Activated naive CD4-positive, alpha-beta T cell treated with anti-CD3 and anti-CD28 coated beads, Interleukin-2, amount 50 U/mL, for 24 hours (primary cell): ENCODE results near the gene HSP90AA1.

Experiments
- H3K27ac Mint-ChIP-seq: one replicate; pipeline ENCODE4 v1.8.0; 2021; ENCODE audit warnings: mild to moderate bottlenecking, mixed read lengths
- H3K27me3 Mint-ChIP-seq: one replicate; pipeline ENCODE4 v1.8.0; 2021; ENCODE audit warnings: mixed read lengths
- H3K36me3 Mint-ChIP-seq: one replicate; pipeline ENCODE4 v1.8.0; 2021; ENCODE audit warnings: mixed read lengths
- H3K4me1 Mint-ChIP-seq: one replicate; pipeline ENCODE4 v1.8.0; 2021; ENCODE audit warnings: mixed read lengths
- H3K4me3 Mint-ChIP-seq: one replicate; pipeline ENCODE4 v1.8.0; 2021; ENCODE audit warnings: mild to moderate bottlenecking, mixed read lengths
- H3K9me3 Mint-ChIP-seq: one replicate; pipeline ENCODE4 v1.8.0; 2021; ENCODE audit warnings: mixed read lengths

Gene HSP90AA1

DNA sequence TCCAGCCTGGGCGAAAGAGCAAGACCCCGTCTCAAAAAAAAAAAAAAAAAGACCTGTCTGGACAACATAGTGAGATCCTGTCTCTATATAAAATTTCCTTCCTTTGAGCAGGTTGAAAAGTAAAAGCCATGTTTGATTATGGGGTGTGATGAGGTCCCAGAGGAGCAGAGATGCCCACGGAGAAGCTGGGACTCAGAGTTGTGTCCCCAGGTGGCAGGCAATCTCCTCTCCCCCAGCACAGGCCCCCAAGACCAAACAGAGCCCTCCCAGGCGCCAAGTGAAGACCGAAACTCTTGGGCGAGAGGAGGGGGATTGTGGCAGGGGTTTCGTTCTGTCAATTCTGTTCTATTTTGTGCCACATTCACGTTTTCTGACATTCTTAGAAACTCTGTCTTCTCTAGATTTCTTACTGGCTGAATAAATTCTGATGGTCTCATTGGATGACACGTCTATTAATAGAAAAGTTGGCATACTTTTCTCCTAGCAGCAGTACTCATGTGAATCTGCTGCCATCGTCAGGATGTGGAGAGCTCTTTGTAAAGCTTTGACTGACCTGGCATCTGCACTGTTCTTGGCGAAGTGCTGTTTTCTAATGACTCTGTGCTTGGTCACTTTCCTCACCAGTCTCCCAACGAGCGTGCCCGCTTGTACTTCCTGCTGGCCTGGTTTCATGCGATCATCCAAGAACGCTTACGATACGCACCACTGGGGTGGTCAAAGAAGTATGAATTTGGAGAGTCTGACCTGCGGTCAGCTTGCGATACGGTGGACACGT lies 43.4 kb downstream of the HSP90AA1 start:
- H3K27me3 Mint-ChIP-seq = no peaks in the 10 kb centered on the region
- no peaks in the 10 kb centered on the region for H3K9me3 Mint-ChIP-seq
- no peak overlapping the region for H3K4me3 Mint-ChIP-seq
- H3K4me1 Mint-ChIP-seq = no peaks in the 10 kb centered on the region
- H3K36me3 Mint-ChIP-seq = peaks cover 6% of the 10 kb centered on the region
- no peak overlapping the region for H3K27ac Mint-ChIP-seq

DNA sequence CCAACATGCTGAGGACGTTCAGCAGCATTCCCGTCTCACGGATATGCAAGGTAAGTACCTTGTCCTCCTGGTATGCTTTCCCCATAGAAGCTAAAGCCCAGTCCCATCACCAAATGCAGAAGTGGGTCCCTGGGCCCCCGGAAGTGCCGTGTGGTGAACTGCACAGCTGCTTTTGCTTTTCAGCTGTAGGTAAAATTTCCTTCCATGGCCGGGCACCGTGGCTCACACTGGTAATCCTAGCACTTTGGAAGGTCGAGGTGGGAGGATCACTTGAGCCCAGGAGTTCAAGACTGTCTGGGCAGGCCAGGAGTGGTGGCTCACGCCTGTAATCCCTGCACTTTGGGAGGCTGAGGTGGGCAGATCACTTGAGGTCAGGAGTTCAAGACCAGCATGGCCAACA lies 44.1 kb downstream of the HSP90AA1 start:
- Mint-ChIP-seq H3K27ac (no peak overlapping the region), H3K4me3 (no peak overlapping the region), H3K36me3 (peaks cover 4% of the 10 kb centered on the region), H3K9me3 (no peaks in the 10 kb centered on the region), H3K4me1 (no peaks in the 10 kb centered on the region), H3K27me3 (no peaks in the 10 kb centered on the region)

- Mint-ChIP-seq H3K36me3 (peaks cover 1% of the 10 kb centered on the region), H3K9me3 (no peaks in the 10 kb centered on the region), H3K27ac (no peak overlapping the region), H3K4me1 (no peaks in the 10 kb centered on the region), H3K4me3 (no peak overlapping the region), H3K27me3 (no peaks in the 10 kb centered on the region)
These were observed 46.7 kb downstream of the HSP90AA1 start for GRCh38 chr14:102040153-102040552.

- Mint-ChIP-seq H3K27ac (no peak overlapping the region), H3K36me3 (peaks cover 5% of the 10 kb centered on the region), H3K9me3 (no peaks in the 10 kb centered on the region)
These were observed 47.7 kb downstream of the HSP90AA1 start for GRCh38 chr14:102039157-102039556.

GRCh38 chr14:102037686-102038085 lies 49.2 kb downstream of the HSP90AA1 start:
- Mint-ChIP-seq H3K27ac (no peak overlapping the region), H3K36me3 (peaks cover 14% of the 10 kb centered on the region)

More at GRCh38 chr14:102039157-102039556, 47.7 kb downstream of the HSP90AA1 start:
- Mint-ChIP-seq H3K4me1 (no peaks in the 10 kb centered on the region), H3K4me3 (no peak overlapping the region), H3K27me3 (no peaks in the 10 kb centered on the region)

GRCh38 chr14:102035914-102036313 lies 50.9 kb downstream of the HSP90AA1 start:
- H3K4me3 Mint-ChIP-seq = no peak overlapping the region
- peaks cover 14% of the 10 kb centered on the region for H3K36me3 Mint-ChIP-seq
- H3K9me3 Mint-ChIP-seq = no peaks in the 10 kb centered on the region
- no peaks in the 10 kb centered on the region for H3K27me3 Mint-ChIP-seq
- H3K27ac Mint-ChIP-seq = no peak overlapping the region
- H3K4me1 Mint-ChIP-seq = no peaks in the 10 kb centered on the region

More at GRCh38 chr14:102037686-102038085, 49.2 kb downstream of the HSP90AA1 start:
- Mint-ChIP-seq H3K4me1 (no peaks in the 10 kb centered on the region), H3K27me3 (no peaks in the 10 kb centered on the region), H3K4me3 (no peak overlapping the region), H3K9me3 (no peaks in the 10 kb centered on the region)

DNA sequence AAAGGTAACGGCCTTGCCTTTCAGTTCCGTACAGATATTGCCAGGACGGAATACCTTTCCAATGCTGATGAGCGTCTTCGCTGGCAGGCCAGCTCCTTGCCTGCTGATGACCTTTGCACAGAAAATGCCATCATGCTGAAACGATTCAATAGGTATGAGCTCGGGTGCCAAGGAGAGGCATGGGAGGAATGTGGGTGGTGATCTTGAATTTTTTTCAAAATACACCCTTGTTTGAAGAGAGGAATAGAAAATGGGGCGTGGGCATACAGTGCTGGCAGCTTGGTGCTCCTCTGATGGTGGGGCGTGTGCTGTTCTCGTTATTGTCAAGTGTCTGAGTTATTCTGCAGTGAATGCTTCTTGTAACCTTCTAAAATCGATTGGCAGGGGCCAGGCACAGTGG lies 52.5 kb downstream of the HSP90AA1 start:
- Mint-ChIP-seq H3K27ac (no peak overlapping the region), H3K36me3 (peaks cover 14% of the 10 kb centered on the region), H3K4me3 (no peak overlapping the region), H3K27me3 (no peaks in the 10 kb centered on the region), H3K9me3 (no peaks in the 10 kb centered on the region), H3K4me1 (no peaks in the 10 kb centered on the region)

GRCh38 chr14:102033241-102033640 lies 53.6 kb downstream of the HSP90AA1 start:
- H3K27me3 Mint-ChIP-seq = no peaks in the 10 kb centered on the region
- H3K27ac Mint-ChIP-seq = no peak overlapping the region
- H3K36me3 Mint-ChIP-seq = peaks cover 14% of the 10 kb centered on the region
- no peaks in the 10 kb centered on the region for H3K9me3 Mint-ChIP-seq
- no peaks in the 10 kb centered on the region for H3K4me1 Mint-ChIP-seq
- no peak overlapping the region for H3K4me3 Mint-ChIP-seq
